ENCODE results near the gene KCNAB1. TPM values are rescaled to one million over a fixed set of nuclear protein-coding genes. Genes with fewer than 3 reads are reported as not detected.

KCNAB1 gene
- polyA plus RNA-seq, 1 donor, result 2.5 TPM

GRCh38 chr3:156236556-156237260 lies 116.3 kb downstream of the KCNAB1 start:
- H3K9me3 ChIP-seq (ENCODE audit: control insufficient read depth, low read depth, low read length), result no peaks in the 10 kb centered on the region
- no peak overlapping the region for H3K4me3 ChIP-seq (ENCODE audit: low read length)
- no peaks in the 10 kb centered on the region for H3K4me1 ChIP-seq (ENCODE audit: control insufficient read depth, insufficient read depth, low read length)
- no peak for DNase-seq
- H3K36me3 ChIP-seq (ENCODE audit: control insufficient read depth, insufficient read depth, low read length), result no peaks in the 10 kb centered on the region
- WGBS (ENCODE audit: insufficient coverage, low lambda C conversion rate), result 56% methylated on average over 2 of the region's 3 CpGs
- H3K27me3 ChIP-seq (ENCODE audit: control insufficient read depth, insufficient read depth, low read length), result no peaks in the 10 kb centered on the region
- H3K27ac ChIP-seq (ENCODE audit: low read length), result no peak overlapping the region

DNA sequence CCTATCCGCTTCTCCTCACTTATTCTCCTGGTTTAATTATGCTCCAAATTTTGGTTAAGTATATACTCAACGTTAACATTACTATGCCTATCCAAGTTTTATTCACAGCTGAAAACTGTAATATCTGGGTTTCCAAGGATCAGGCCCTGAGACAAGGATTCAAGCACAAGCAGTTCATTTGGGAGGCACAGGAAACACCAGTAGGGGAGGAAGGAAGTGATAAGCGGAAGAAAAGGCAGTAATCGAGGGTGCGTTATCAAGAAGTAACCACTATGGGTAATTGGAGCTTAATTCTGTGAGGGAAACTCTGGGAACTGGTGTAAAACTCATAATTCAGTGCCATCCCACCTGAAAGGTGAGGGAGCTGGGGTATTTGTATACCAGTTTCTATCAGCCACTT lies 120.3 kb downstream of the KCNAB1 start:
- Histone ChIP-seq H3K4me3 (ENCODE audit: low read length) (no peak overlapping the region), H3K4me1 (ENCODE audit: control insufficient read depth, insufficient read depth, low read length) (no peaks in the 10 kb centered on the region), H3K27ac (ENCODE audit: low read length) (no peak overlapping the region), H3K9me3 (ENCODE audit: control insufficient read depth, low read depth, low read length) (no peaks in the 10 kb centered on the region), H3K36me3 (ENCODE audit: control insufficient read depth, insufficient read depth, low read length) (no peaks in the 10 kb centered on the region), H3K27me3 (ENCODE audit: control insufficient read depth, insufficient read depth, low read length) (no peaks in the 10 kb centered on the region)
- 100% methylated on average over 3 of the region's 5 CpGs for WGBS (ENCODE audit: insufficient coverage, low lambda C conversion rate)
- no peak for DNase-seq

DNA sequence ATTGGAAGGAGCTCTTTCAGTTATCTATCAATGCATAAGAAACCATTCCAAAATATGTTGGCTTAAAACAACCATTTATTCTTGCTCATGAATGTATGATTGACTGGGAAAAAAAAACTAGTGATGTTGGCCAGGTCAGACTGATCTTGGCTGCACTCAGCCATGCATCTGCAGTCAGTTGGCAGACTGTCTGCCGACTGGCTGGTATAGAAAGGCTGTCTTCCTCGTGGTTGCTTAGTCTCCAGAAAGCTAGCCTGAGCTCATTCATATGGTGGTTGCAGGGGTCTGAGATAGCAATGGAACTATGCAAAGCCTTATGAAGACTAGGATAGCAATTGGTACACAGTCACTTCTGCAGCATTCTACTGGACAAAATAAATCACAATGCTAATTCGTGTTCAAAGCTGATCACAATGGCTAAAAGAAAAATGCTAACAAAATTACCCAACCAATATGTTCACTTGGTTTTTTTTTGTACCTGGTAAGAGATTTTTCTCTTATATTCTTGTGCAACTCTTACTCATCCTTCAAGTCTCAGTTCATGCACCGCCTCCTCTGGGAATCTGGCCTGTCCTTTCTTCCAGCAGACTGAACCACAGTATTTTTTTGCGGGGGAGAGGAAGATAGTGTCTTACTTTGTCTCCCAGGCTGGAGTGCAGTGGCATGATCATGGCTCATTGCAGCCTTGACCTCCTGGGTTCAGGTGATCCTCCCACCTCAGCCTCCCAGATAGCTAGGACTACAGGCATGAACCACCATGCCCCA lies 126.8 kb downstream of the KCNAB1 start:
- Histone ChIP-seq H3K4me1 (ENCODE audit: control insufficient read depth, insufficient read depth, low read length) (no peaks in the 10 kb centered on the region), H3K27me3 (ENCODE audit: control insufficient read depth, insufficient read depth, low read length) (no peaks in the 10 kb centered on the region), H3K4me3 (ENCODE audit: low read length) (no peak overlapping the region), H3K9me3 (ENCODE audit: control insufficient read depth, low read depth, low read length) (no peaks in the 10 kb centered on the region), H3K36me3 (ENCODE audit: control insufficient read depth, insufficient read depth, low read length) (no peaks in the 10 kb centered on the region), H3K27ac (ENCODE audit: low read length) (no peak overlapping the region)
- 100% methylated on average over 1 of the region's 5 CpGs for WGBS (ENCODE audit: insufficient coverage, low lambda C conversion rate)
- DNase-seq, result no peak

DNA sequence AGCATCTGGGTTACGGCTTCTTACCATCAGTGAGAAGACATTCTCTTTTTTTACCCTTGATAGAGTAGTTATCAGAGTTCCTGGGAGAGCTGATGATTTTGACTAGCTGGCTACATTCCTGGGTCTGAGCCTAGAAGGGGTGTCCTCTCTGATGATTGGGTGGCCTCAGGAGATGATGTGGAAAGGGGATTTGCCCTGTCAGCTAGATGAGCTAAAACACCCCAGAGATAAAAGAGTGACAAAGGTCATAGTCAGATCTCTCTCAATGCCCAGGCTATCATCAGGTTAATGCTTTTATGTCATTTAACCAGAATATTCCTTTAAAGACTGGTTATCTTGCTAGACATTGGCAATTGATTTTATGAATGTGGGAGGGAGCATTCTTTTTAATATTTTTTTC lies 130.2 kb downstream of the KCNAB1 start:
- Histone ChIP-seq H3K27ac (ENCODE audit: low read length) (no peak overlapping the region), H3K9me3 (ENCODE audit: control insufficient read depth, low read depth, low read length) (no peaks in the 10 kb centered on the region), H3K4me3 (ENCODE audit: low read length) (no peak overlapping the region), H3K27me3 (ENCODE audit: control insufficient read depth, insufficient read depth, low read length) (no peaks in the 10 kb centered on the region), H3K4me1 (ENCODE audit: control insufficient read depth, insufficient read depth, low read length) (no peaks in the 10 kb centered on the region), H3K36me3 (ENCODE audit: control insufficient read depth, insufficient read depth, low read length) (no peaks in the 10 kb centered on the region)
- WGBS (ENCODE audit: insufficient coverage, low lambda C conversion rate), result no CpG with 5 or more reads among the region's 1 CpG
- no peak for DNase-seq

- Histone ChIP-seq H3K4me3 (ENCODE audit: low read length) (no peak overlapping the region), H3K27ac (ENCODE audit: low read length) (no peak overlapping the region), H3K36me3 (ENCODE audit: control insufficient read depth, insufficient read depth, low read length) (no peaks in the 10 kb centered on the region), H3K27me3 (ENCODE audit: control insufficient read depth, insufficient read depth, low read length) (no peaks in the 10 kb centered on the region), H3K4me1 (ENCODE audit: control insufficient read depth, insufficient read depth, low read length) (no peaks in the 10 kb centered on the region), H3K9me3 (ENCODE audit: control insufficient read depth, low read depth, low read length) (no peaks in the 10 kb centered on the region)
- WGBS (ENCODE audit: insufficient coverage, low lambda C conversion rate), result 86% methylated on average over 1 of the region's 4 CpGs
- no peak for DNase-seq
Measured at GRCh38 chr3:156251424-156251823, 131.0 kb downstream of the KCNAB1 start.

GRCh38 chr3:156252656-156253055 lies 132.3 kb downstream of the KCNAB1 start:
- H3K27me3 ChIP-seq (ENCODE audit: control insufficient read depth, insufficient read depth, low read length), result no peaks in the 10 kb centered on the region
- H3K9me3 ChIP-seq (ENCODE audit: control insufficient read depth, low read depth, low read length), result no peaks in the 10 kb centered on the region
- no peaks in the 10 kb centered on the region for H3K4me1 ChIP-seq (ENCODE audit: control insufficient read depth, insufficient read depth, low read length)
- H3K27ac ChIP-seq (ENCODE audit: low read length), result no peak overlapping the region
- no peak for DNase-seq
- no CpG with 5 or more reads among the region's 3 CpGs for WGBS (ENCODE audit: insufficient coverage, low lambda C conversion rate)
- no peaks in the 10 kb centered on the region for H3K36me3 ChIP-seq (ENCODE audit: control insufficient read depth, insufficient read depth, low read length)
- H3K4me3 ChIP-seq (ENCODE audit: low read length), result no peak overlapping the region

DNA sequence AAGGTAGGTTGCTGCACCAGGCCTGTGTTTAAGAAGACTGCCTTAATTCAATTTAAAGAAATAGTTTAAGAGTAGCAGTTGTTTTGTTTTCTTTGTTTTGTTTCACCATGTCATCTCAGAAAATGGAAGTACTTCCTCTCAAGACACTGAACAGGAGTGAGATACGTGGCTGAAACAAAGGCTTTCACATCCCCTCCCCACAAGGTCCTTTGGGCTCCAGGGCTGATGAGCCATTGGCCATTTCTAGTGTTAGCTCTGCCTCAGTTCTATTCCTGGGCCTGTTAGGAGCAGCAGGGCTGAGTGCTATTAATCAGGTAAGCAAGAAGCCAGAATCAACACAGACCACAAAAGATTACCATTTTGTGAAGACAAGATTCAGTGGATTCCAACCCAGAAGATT lies 132.8 kb downstream of the KCNAB1 start:
- WGBS (ENCODE audit: insufficient coverage, low lambda C conversion rate), result no CpG with 5 or more reads among the region's 1 CpG

DNA sequence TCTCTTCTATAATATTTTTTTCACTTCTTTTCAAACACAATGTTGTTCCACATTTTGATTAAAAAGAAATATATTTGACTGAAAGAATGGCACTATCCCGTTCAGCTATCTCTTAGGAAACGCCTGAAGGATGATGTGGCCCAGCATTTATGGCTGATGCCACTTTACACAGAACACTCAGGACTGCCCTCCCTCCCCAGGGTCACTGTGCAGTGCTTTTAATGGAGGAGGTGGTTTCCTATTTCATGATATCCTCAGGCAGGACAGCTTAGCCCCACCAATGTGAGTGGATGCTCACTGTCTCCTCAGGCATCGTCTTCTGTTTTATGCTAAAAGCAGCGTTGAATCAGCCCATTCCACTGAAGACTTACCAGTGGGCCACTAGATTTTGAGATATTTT lies 135.9 kb downstream of the KCNAB1 start:
- no peak overlapping the region for H3K27ac ChIP-seq (ENCODE audit: low read length)
- no peak overlapping the region for H3K4me3 ChIP-seq (ENCODE audit: low read length)
- no CpG with 5 or more reads among the region's 4 CpGs for WGBS (ENCODE audit: insufficient coverage, low lambda C conversion rate)
- H3K4me1 ChIP-seq (ENCODE audit: control insufficient read depth, insufficient read depth, low read length), result no peaks in the 10 kb centered on the region
- H3K36me3 ChIP-seq (ENCODE audit: control insufficient read depth, insufficient read depth, low read length), result no peaks in the 10 kb centered on the region
- H3K9me3 ChIP-seq (ENCODE audit: control insufficient read depth, low read depth, low read length), result no peaks in the 10 kb centered on the region
- DNase-seq, result no peak
- no peaks in the 10 kb centered on the region for H3K27me3 ChIP-seq (ENCODE audit: control insufficient read depth, insufficient read depth, low read length)

More for the DNA sequence above, 132.8 kb downstream of the KCNAB1 start:
- H3K27me3 ChIP-seq (ENCODE audit: control insufficient read depth, insufficient read depth, low read length), result no peaks in the 10 kb centered on the region
- no peaks in the 10 kb centered on the region for H3K9me3 ChIP-seq (ENCODE audit: control insufficient read depth, low read depth, low read length)
- no peak overlapping the region for H3K4me3 ChIP-seq (ENCODE audit: low read length)
- H3K36me3 ChIP-seq (ENCODE audit: control insufficient read depth, insufficient read depth, low read length), result no peaks in the 10 kb centered on the region
- no peaks in the 10 kb centered on the region for H3K4me1 ChIP-seq (ENCODE audit: control insufficient read depth, insufficient read depth, low read length)
- no peak for DNase-seq
- no peak overlapping the region for H3K27ac ChIP-seq (ENCODE audit: low read length)

DNA sequence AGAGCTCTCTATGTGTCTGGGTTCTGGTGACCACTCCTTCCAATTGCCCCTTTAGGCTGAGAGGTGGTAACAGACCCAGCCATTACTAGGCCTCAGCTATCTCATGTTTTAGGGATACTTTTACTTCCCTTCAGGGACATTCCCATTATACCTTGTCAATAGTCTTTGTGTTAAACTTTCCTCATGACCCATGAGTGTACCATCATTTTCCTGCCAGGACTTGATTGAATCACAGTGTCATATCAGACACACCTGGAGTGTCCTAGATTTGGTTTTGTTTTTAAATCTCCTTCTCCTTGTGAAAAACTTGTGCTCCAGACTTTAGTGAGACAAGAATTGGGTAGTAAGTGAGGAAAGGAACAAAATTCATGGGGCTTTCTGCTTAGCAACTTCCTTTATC lies 136.6 kb downstream of the KCNAB1 start:
- Histone ChIP-seq H3K27me3 (ENCODE audit: control insufficient read depth, insufficient read depth, low read length) (no peaks in the 10 kb centered on the region), H3K4me1 (ENCODE audit: control insufficient read depth, insufficient read depth, low read length) (no peaks in the 10 kb centered on the region), H3K4me3 (ENCODE audit: low read length) (no peak overlapping the region), H3K27ac (ENCODE audit: low read length) (no peak overlapping the region), H3K36me3 (ENCODE audit: control insufficient read depth, insufficient read depth, low read length) (no peaks in the 10 kb centered on the region), H3K9me3 (ENCODE audit: control insufficient read depth, low read depth, low read length) (no peaks in the 10 kb centered on the region)
- DNase-seq, result no peak

DNA sequence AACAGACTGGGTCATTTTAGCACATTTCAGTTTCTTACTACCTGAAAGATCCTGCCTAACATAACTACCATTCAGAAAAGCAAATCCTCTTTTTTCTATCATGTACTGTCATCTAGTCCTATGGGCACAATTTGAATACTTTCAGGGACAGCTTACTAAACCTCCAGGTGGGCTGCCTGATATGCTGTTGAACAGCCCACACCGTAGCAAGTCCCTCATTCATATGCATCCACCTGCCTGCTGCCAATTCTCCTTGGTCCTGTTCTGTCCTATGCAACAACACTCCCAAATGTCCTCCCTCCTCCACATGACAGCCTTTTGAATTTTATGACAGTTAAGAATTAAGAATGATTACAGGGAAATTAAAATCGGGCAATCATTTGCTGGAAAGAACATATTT lies 137.9 kb downstream of the KCNAB1 start:
- H3K4me3 ChIP-seq (ENCODE audit: low read length), result no peak overlapping the region
- H3K36me3 ChIP-seq (ENCODE audit: control insufficient read depth, insufficient read depth, low read length), result no peaks in the 10 kb centered on the region
- no peak for DNase-seq
- H3K27me3 ChIP-seq (ENCODE audit: control insufficient read depth, insufficient read depth, low read length), result no peaks in the 10 kb centered on the region
- H3K27ac ChIP-seq (ENCODE audit: low read length), result no peak overlapping the region
- no peaks in the 10 kb centered on the region for H3K9me3 ChIP-seq (ENCODE audit: control insufficient read depth, low read depth, low read length)
- no peaks in the 10 kb centered on the region for H3K4me1 ChIP-seq (ENCODE audit: control insufficient read depth, insufficient read depth, low read length)
- 82% methylated on average over 2 of the region's 2 CpGs for WGBS (ENCODE audit: insufficient coverage, low lambda C conversion rate)

GRCh38 chr3:156259896-156260295 lies 139.5 kb downstream of the KCNAB1 start:
- no peak for DNase-seq
- 80% methylated on average over 1 of the region's 5 CpGs for WGBS (ENCODE audit: insufficient coverage, low lambda C conversion rate)

More at GRCh38 chr3:156259896-156260295, 139.5 kb downstream of the KCNAB1 start:
- Histone ChIP-seq H3K9me3 (ENCODE audit: control insufficient read depth, low read depth, low read length) (no peaks in the 10 kb centered on the region), H3K27ac (ENCODE audit: low read length) (no peak overlapping the region), H3K4me1 (ENCODE audit: control insufficient read depth, insufficient read depth, low read length) (no peaks in the 10 kb centered on the region), H3K36me3 (ENCODE audit: control insufficient read depth, insufficient read depth, low read length) (no peaks in the 10 kb centered on the region), H3K27me3 (ENCODE audit: control insufficient read depth, insufficient read depth, low read length) (no peaks in the 10 kb centered on the region), H3K4me3 (ENCODE audit: low read length) (no peak overlapping the region)

Measured in large intestine (tissue), 3 donors.